MM.1S (cell line): Measurements from ENCODE around the gene GSDMA.

Experiments
- DNase-seq: peaks from one replicate; pipeline ENCODE4 v3.0.0-alpha.2; 2015
- H2AFZ ChIP-seq: fragments of 300-600 bp; sonication (generic); 2 replicates; pipeline ENCODE4 v1.6.0; 2016; ENCODE audit warnings: antibody characterized with exemption, low read length
- H3F3A ChIP-seq: fragments of 300-600 bp; sonication (generic); 2 replicates; pipeline ENCODE4 v1.6.1; 2016; ENCODE audit warnings: mild to moderate bottlenecking, antibody characterized with exemption, low read length, moderate library complexity, mixed read lengths; ENCODE audit not compliant: insufficient read depth
- H3K27ac ChIP-seq: fragments of 300-600 bp; sonication (generic); 2 replicates; pipeline ENCODE4 v1.5.1; 2016; ENCODE audit warnings: mild to moderate bottlenecking, low read length
- H3K27me3 ChIP-seq: fragments of 300-600 bp; sonication (generic); replicated peaks from 2 replicates; pipeline ENCODE4 v1.6.0; 2016; ENCODE audit warnings: low read length; ENCODE audit not compliant: insufficient read depth
- H3K36me3 ChIP-seq: fragments of 300-600 bp; sonication (generic); replicated peaks from 2 replicates; pipeline ENCODE4 v1.6.1; 2016; ENCODE audit warnings: mild to moderate bottlenecking, low read length, mixed read lengths; ENCODE audit not compliant: insufficient read depth
- H3K4me1 ChIP-seq: fragments of 300-600 bp; sonication (generic); 2 replicates; pipeline ENCODE4 v1.6.1; 2016; ENCODE audit warnings: low read length, mixed read lengths
- H3K4me2 ChIP-seq: fragments of 300-600 bp; sonication (generic); 2 replicates; pipeline ENCODE4 v1.6.0; 2016; ENCODE audit warnings: low read depth, low read length
- H3K4me3 ChIP-seq: fragments of 300-600 bp; sonication (generic); 2 replicates; pipeline ENCODE4 v1.5.1; 2016; ENCODE audit warnings: low read length, mixed read lengths
- H3K79me2 ChIP-seq: fragments of 300-600 bp; sonication (generic); 2 replicates; pipeline ENCODE4 v1.6.1; 2016; ENCODE audit warnings: mixed run types, low read length, mixed read lengths
- H3K9ac ChIP-seq: fragments of 300-600 bp; sonication (generic); 2 replicates; pipeline ENCODE4 v1.6.1; 2016; ENCODE audit warnings: low read length, mixed read lengths
- H3K9me2 ChIP-seq: fragments of 300-600 bp; sonication (generic); replicated peaks from 2 replicates; pipeline ENCODE4 v1.6.1; 2016; ENCODE audit warnings: mild to moderate bottlenecking, low read length, mixed read lengths; ENCODE audit not compliant: insufficient read depth
- H3K9me3 ChIP-seq: fragments of 300-600 bp; sonication (generic); replicated peaks from 2 replicates; pipeline ENCODE4 v1.6.1; 2016; ENCODE audit warnings: mild to moderate bottlenecking, low read length, mixed read lengths; ENCODE audit not compliant: insufficient read depth
- H4K20me1 ChIP-seq: fragments of 300-600 bp; sonication (generic); 2 replicates; pipeline ENCODE4 v1.6.1; 2016; ENCODE audit warnings: mild to moderate bottlenecking, low read length, moderate library complexity, mixed read lengths; ENCODE audit not compliant: insufficient read depth
- CTCF ChIP-seq: fragments of 300-600 bp; sonication (generic); IDR thresholded peaks from 2 replicates; pipeline ENCODE4 v1.5.1; 2016; ENCODE audit warnings: antibody characterized with exemption, low read length, mixed read lengths
- EZH2 ChIP-seq: fragments of 300-600 bp; sonication (generic); optimal IDR thresholded peaks from 2 replicates; pipeline ENCODE3; 2017; ENCODE audit warnings: low read depth, mild to moderate bottlenecking, antibody characterized with exemption, low read length, mixed read lengths
- EZH2phosphoT487 ChIP-seq: fragments of 300-600 bp; sonication (generic); IDR thresholded peaks from 2 replicates; pipeline ENCODE4 v1.6.1; 2018; ENCODE audit warnings: antibody characterized with exemption, low read length

Gene GSDMA

GRCh38 chr17:39963829-39964228 is 1.0 kb downstream of the GSDMA start:
- DNase-seq = no peak
- Histone ChIP-seq H3K9me3 (no peaks in the 10 kb centered on the region), H3K4me2 (no peak overlapping the region), H3K36me3 (no peaks in the 10 kb centered on the region), H3K4me3 (no peak overlapping the region), H2AFZ (no peak overlapping the region), H3K9ac (no peak overlapping the region), H3K79me2 (no peaks in the 10 kb centered on the region), H3K27me3 (peaks cover 12% of the 10 kb centered on the region), H4K20me1 (no peaks in the 10 kb centered on the region), H3K9me2 (no peaks in the 10 kb centered on the region), H3F3A (no peaks in the 10 kb centered on the region), H3K4me1 (0 out of 2 replicates have a peak, but pooled peaks cover 2% of the 10 kb centered on the region), H3K27ac (no peak overlapping the region)
- no peak for TF ChIP-seq CTCF

DNA sequence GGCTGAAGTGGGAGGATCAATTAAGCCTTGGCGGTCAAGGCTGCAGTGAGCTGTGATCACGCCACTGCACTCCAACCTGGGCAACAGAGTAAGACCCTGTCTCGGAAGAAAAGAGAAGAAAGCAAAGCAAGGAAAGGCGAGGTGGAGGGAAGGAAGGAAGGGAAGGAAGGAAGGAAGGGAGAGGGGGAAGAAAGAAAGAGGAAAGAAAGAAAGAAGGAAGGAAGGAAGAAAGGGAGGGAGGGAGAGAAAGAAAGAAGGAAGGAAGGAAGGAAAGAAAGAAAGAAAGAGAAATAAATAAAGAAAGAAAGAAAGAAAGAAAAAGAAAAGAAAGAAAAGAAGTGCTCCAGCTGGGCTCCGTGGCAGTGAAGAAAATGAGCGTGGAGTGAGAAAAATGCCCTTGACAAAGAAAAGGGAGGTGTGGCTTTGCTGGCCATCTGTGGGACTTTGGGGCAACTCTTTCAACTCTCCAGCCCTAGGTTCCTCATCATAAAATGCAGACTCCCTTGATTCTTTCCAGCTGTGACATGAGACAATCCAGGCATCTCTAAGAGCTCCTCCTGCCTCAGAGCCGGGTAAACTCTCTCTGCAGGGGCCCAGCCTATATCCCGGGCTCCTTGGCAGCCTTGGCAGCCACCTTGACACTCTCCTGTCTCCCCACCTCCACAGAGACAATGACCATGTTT is 2.4 kb downstream of the GSDMA start:
- DNase-seq = no peak
- peaks cover 22% of the 10 kb centered on the region for H3K27me3 ChIP-seq

GRCh38 chr17:39966771-39967170 is 4.0 kb downstream of the GSDMA start:
- DNase-seq = no peak
- H3K27me3 ChIP-seq = peaks cover 35% of the 10 kb centered on the region

More for the DNA sequence above, 2.4 kb downstream of the GSDMA start:
- H3K9me3 ChIP-seq = no peaks in the 10 kb centered on the region
- no peak overlapping the region for H3K4me2 ChIP-seq
- H3K9me2 ChIP-seq = no peaks in the 10 kb centered on the region
- no peaks in the 10 kb centered on the region for H3K36me3 ChIP-seq
- no peak overlapping the region for H3K9ac ChIP-seq
- no peaks in the 10 kb centered on the region for H3K4me1 ChIP-seq
- H3K27ac ChIP-seq = no peak overlapping the region
- no peak overlapping the region for H3K4me3 ChIP-seq
- H2AFZ ChIP-seq = no peak overlapping the region
- no peaks in the 10 kb centered on the region for H4K20me1 ChIP-seq
- TF ChIP-seq EZH2phosphoT487 (no peak), EZH2 (no peak), CTCF (no peak)
- H3F3A ChIP-seq = no peaks in the 10 kb centered on the region
- H3K79me2 ChIP-seq = no peaks in the 10 kb centered on the region

More at GRCh38 chr17:39966771-39967170, 4.0 kb downstream of the GSDMA start:
- no peak overlapping the region for H3K4me3 ChIP-seq
- H3K4me1 ChIP-seq = no peaks in the 10 kb centered on the region
- no peaks in the 10 kb centered on the region for H3F3A ChIP-seq
- no peaks in the 10 kb centered on the region for H3K9me3 ChIP-seq
- no peaks in the 10 kb centered on the region for H3K9me2 ChIP-seq
- H3K4me2 ChIP-seq = no peak overlapping the region
- H3K79me2 ChIP-seq = no peaks in the 10 kb centered on the region
- no peaks in the 10 kb centered on the region for H3K36me3 ChIP-seq
- H3K27ac ChIP-seq = no peak overlapping the region
- TF ChIP-seq EZH2phosphoT487 (no peak), EZH2 (no peak), CTCF (no peak)
- no peak overlapping the region for H2AFZ ChIP-seq
- H4K20me1 ChIP-seq = no peaks in the 10 kb centered on the region
- H3K9ac ChIP-seq = no peak overlapping the region
